Gastroesophageal sphincter (tissue), 2 donors: ENCODE data around the gene ROBO1.

Experiments
- EP300 ChIP-seq: sonication (generic); formaldehyde crosslinking; IDR thresholded peaks from one replicate; pipeline ENCODE4 v1.6.1; 2017; ENCODE audit warnings: antibody characterized with exemption, mild to moderate bottlenecking
- POLR2AphosphoS5 ChIP-seq: sonication (generic); formaldehyde crosslinking; IDR thresholded peaks from one replicate; pipeline ENCODE4 v1.6.1; 2017; ENCODE audit warnings: antibody characterized with exemption

DNA sequence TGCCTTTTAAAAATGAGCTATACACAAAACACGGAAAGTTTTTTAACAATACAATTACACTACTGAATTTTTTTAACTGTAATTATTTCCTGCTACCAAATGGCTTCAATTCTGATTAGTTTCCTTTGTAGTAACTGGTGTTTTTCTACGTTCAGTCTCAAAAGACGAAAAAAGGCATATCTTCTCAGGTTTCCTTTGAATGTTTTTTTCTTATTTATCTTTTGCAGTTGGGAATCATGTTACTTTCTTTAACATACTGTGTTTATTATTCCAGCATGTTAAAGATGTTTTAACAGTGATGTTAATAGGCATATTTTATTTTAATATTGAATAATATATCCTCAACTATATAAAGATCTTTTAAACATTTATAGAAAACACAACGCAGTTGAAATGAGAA is 1055.5 kb downstream of the ROBO1 start:
- TF ChIP-seq EP300 (no peak), POLR2AphosphoS5 (no peak)
